ENCODE measurements around the gene RNF10.
"Not testable (repeated sequence)": the region's sequence is repeated elsewhere in the genome, so short reads cannot be mapped to it uniquely, and the experiment has no call there.

The RNF10 gene

DNA sequence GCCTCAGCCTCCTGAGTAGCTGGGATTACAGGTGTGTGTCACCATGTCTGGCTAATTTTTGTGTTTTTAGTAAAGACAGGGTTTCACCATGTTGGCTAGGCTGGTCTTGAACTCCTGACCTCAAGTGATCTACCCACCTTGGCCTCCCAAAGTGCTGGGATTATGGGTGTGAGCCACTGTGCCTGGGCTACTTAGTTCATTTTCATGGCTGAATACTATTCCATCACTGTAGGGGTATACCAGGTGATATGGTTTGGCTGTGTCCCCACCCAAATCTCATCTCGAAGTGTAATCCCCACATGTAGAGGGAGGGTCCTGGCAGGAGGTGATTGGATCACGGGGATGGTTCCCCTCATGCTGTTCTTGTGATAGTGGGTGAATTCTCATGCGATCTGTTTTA is 83.0 kb downstream of the RNF10 start:
- DNase-seq (ENCODE audit: low read depth in 2 of 2) = not testable (repeated sequence)

DNA sequence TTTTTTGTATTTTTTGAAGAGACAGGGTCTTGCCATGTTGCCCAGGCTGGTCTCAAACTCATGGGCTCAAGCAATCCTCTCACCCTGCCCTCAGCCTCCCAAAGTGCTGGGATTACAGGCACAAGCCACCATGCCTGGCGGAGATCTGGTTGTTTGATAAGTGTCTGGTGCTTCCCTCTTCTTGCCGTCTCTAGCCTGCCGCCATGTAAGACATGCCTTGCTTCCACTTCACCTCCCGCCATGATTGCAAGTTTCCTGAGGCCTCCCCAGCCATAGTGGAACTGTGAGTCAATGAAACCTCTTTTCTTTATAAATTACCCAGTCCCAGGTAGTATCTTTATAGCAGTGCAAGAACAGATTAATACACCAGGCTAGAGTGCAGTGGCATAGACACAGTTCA is 83.6 kb downstream of the RNF10 start:
- DNase-seq (ENCODE audit: low read depth in 2 of 2) = not testable (repeated sequence)

DNA sequence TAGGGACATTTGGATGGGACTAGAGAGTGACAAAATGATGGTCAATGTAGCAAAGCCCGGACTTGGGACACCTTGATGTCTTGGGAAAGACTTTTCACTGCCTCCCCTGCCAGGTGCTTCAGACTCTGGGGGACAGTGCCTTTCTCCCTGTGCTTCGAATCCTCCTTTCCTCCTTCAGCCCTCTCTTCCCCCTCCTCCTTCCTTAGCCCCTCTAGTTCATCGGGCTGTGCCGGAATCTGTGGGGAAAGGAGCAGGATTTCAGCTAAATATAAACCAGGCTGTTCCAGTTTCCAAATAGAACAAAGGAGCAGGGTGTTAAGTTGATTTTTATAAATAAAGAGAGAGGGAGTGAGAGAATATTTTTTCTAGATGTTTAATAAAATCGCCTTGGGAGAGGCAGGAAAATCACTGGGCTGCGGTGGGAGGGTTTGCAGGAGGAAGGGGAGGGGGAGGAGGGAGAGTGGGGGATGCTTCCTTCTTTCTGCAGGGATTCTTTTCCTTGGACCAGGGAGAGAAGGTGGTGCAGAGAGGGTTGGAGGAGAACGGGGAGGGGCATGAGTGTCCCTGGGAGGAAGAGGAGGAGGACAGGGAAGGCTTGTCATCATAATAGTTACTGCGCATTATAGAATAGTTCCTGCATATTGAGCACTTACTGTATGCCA is 84.9 kb downstream of the RNF10 start:
- no peak for DNase-seq (ENCODE audit: low read depth in 2 of 2)

DNA sequence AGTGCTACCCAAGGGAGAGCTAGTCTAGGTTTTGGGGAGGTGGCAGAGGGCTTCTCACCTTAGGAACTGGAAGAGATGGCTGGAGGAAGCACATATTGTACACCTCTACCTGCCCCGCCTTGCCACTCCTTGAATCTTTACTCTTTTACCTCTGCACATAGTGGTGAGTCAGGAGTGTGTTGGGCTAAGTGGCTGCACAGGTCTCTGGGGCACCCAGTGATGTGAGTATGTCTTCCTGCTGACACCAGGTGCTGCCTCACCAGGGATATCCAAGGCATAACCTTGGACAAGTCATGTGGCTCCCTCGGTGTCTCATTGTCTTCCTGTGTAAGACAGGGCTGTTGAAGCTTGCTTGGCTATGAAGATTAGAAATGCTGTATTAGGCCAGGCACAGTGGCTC is 86.5 kb downstream of the RNF10 start:
- DNase-seq (ENCODE audit: low read depth in 2 of 2) = no peak

DNA sequence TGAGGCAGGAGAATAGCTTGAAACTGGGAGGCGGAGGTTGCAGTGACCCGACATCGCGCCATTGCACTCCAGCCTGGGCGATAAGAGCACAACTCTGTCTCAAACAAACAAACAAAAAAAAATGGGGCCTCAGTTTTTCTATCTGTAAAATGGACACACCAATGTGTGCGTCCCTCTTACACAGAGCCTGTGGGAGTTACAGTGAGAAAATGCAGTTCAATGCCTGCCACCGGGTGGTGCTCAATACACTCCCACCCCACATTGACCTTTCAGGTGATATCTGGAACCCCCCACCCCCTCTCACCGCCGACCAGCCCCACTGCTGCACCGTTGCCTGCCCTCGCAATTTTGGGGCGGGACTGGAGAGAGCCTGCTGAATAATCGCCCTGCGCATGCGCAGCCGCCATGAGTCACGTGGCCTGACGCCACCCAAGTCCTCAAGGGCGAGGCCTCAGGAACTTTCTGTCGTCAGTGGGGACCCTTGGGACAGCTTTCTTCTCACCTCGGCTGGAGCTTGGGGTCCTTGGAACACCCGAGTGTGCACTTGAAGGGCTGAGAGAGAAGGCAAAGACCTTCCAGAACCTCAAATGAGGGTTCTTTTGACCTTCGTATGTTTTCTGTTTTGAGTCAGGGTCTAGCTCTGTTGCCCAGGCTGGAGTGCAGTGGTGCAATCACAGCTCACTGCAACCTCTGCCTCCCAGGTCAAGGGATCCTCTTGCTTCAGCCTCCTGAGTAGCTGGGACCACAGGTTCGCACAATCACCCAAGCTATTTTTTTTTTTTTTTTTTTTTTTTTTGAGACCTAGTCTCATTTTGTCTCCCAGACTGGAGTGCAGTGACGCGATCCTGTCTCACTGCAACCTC is 91.6 kb downstream of the RNF10 start:
- no peak for DNase-seq (ENCODE audit: low read depth in 2 of 2)

Data from fibroblast of skin of left biceps (primary cell).